ENCODE results near the gene RUNX1.
A peak's percentile ranks its signal among the peaks of the same experiment; 100 is the strongest.

RUNX1 gene

GRCh38 chr21:34869545-34869944, 179.6 kb downstream of the RUNX1 start:
- no peak for DNase-seq
- H3K14ac ChIP-seq (ENCODE audit: low read length) = no peak overlapping the region
- no peak overlapping the region for H4K12ac ChIP-seq (ENCODE audit: low read depth, low read length)
- no peak overlapping the region for H2BK5ac ChIP-seq (ENCODE audit: low read depth, low read length, poor library complexity)
- H3K79me1 ChIP-seq (ENCODE audit: low read length) = peaks cover 27% of the 10 kb centered on the region
- H3K79me2 ChIP-seq (ENCODE audit: control insufficient read depth, insufficient read depth, low read length, poor library complexity) = peaks cover 2% of the 10 kb centered on the region
- no peaks in the 10 kb centered on the region for H3K27me3 ChIP-seq (ENCODE audit: insufficient read depth, low read length)
- no peak overlapping the region for H4K8ac ChIP-seq (ENCODE audit: low read depth, low read length)
- no peak overlapping the region for H3K4me2 ChIP-seq (ENCODE audit: low read length)
- no peak overlapping the region for H2BK12ac ChIP-seq (ENCODE audit: low read length)
- H2BK120ac ChIP-seq (ENCODE audit: insufficient read depth, low read length, poor library complexity) = no peak overlapping the region
- H3K4me1 ChIP-seq (ENCODE audit: control insufficient read depth in 1 of 2, insufficient read depth in 2 of 2, low read length in 2 of 2) = peaks cover 50 to 59% of the 10 kb centered on the region in 2 experiments
- H3K9me3 ChIP-seq (ENCODE audit: insufficient read depth, low read depth, low read length) = no peaks in the 10 kb centered on the region
- no peak overlapping the region for H3K27ac ChIP-seq (ENCODE audit: low read depth, low read length)
- WGBS (ENCODE audit: extremely low coverage, insufficient coverage, insufficient read length) = no CpG with 5 or more reads among the region's 7 CpGs
- H3K18ac ChIP-seq (ENCODE audit: low read length) = peak overlapping the region; percentile 76
- H3K9ac ChIP-seq (ENCODE audit: low read length) = no peak overlapping the region
- no peak overlapping the region for H3K4me3 ChIP-seq (ENCODE audit: low read depth, low read length)
- H2AFZ ChIP-seq (ENCODE audit: insufficient read depth, low read length, poor library complexity) = no peak overlapping the region
- H3K4ac ChIP-seq (ENCODE audit: low read depth, low read length) = no peak overlapping the region
- H4K91ac ChIP-seq (ENCODE audit: low read depth, low read length) = no peak overlapping the region
- peaks cover 40 to 59% of the 10 kb centered on the region in 2 experiments for H3K36me3 ChIP-seq (ENCODE audit: control insufficient read depth in 1 of 2, insufficient read depth in 2 of 2, low read length in 2 of 2)
- no peak overlapping the region for H3K23ac ChIP-seq (ENCODE audit: low read length)
- H2AK5ac ChIP-seq (ENCODE audit: low read length) = no peak overlapping the region

- H3K4me2 ChIP-seq (ENCODE audit: low read length) = no peak overlapping the region
These were observed 181.3 kb downstream of the RUNX1 start for GRCh38 chr21:34867785-34868184.

GRCh38 chr21:34865400-34866241, 183.5 kb downstream of the RUNX1 start:
- peak; percentile 70 to 76 for DNase-seq
- Histone ChIP-seq H3K18ac (ENCODE audit: low read length) (peak overlapping the region; percentile 19), H3K9ac (ENCODE audit: low read length) (no peak overlapping the region), H3K27me3 (ENCODE audit: insufficient read depth, low read length) (no peaks in the 10 kb centered on the region), H4K8ac (ENCODE audit: low read depth, low read length) (peak overlapping the region; percentile 30), H4K91ac (ENCODE audit: low read depth, low read length) (peak overlapping the region; percentile 81), H3K4ac (ENCODE audit: low read depth, low read length) (no peak overlapping the region), H3K4me2 (ENCODE audit: low read length) (peak overlapping the region; percentile 40), H3K79me2 (ENCODE audit: control insufficient read depth, insufficient read depth, low read length, poor library complexity) (peaks cover 4% of the 10 kb centered on the region), H3K9me3 (ENCODE audit: insufficient read depth, low read depth, low read length) (no peaks in the 10 kb centered on the region), H2AFZ (ENCODE audit: insufficient read depth, low read length, poor library complexity) (no peak overlapping the region), H3K27ac (ENCODE audit: low read depth, low read length) (peak overlapping the region; percentile 90), H2AK5ac (ENCODE audit: low read length) (no peak overlapping the region), H3K4me1 (ENCODE audit: control insufficient read depth in 1 of 2, insufficient read depth in 2 of 2, low read length in 2 of 2) (peaks cover 40 to 49% of the 10 kb centered on the region in 2 experiments), H2BK12ac (ENCODE audit: low read length) (peak overlapping the region; percentile 11), H2BK120ac (ENCODE audit: insufficient read depth, low read length, poor library complexity) (peak overlapping the region; percentile 13), H3K4me3 (ENCODE audit: low read depth, low read length) (no peak overlapping the region), H3K14ac (ENCODE audit: low read length) (peak overlapping the region; percentile 26), H3K23ac (ENCODE audit: low read length) (no peak overlapping the region), H3K36me3 (ENCODE audit: control insufficient read depth in 1 of 2, insufficient read depth in 2 of 2, low read length in 2 of 2) (peaks cover 44 to 66% of the 10 kb centered on the region in 2 experiments), H3K79me1 (ENCODE audit: low read length) (peaks cover 24% of the 10 kb centered on the region), H2BK5ac (ENCODE audit: low read depth, low read length, poor library complexity) (peak overlapping the region; percentile 74), H4K12ac (ENCODE audit: low read depth, low read length) (no peak overlapping the region)
- no CpG with 5 or more reads among the region's 20 CpGs for WGBS (ENCODE audit: extremely low coverage, insufficient coverage, insufficient read length)

More at GRCh38 chr21:34867785-34868184, 181.3 kb downstream of the RUNX1 start:
- no peak for DNase-seq
- H3K9ac ChIP-seq (ENCODE audit: low read length) = no peak overlapping the region
- no peak overlapping the region for H3K23ac ChIP-seq (ENCODE audit: low read length)
- H2BK120ac ChIP-seq (ENCODE audit: insufficient read depth, low read length, poor library complexity) = peak overlapping the region; percentile 1
- WGBS (ENCODE audit: extremely low coverage, insufficient coverage, insufficient read length) = no CpG with 5 or more reads among the region's 4 CpGs
- peaks cover 30% of the 10 kb centered on the region for H3K79me1 ChIP-seq (ENCODE audit: low read length)
- peak overlapping the region; percentile 45 for H4K91ac ChIP-seq (ENCODE audit: low read depth, low read length)
- no peak overlapping the region for H3K14ac ChIP-seq (ENCODE audit: low read length)
- peaks cover 52 to 64% of the 10 kb centered on the region in 2 experiments for H3K4me1 ChIP-seq (ENCODE audit: control insufficient read depth in 1 of 2, insufficient read depth in 2 of 2, low read length in 2 of 2)
- no peak overlapping the region for H2BK5ac ChIP-seq (ENCODE audit: low read depth, low read length, poor library complexity)
- no peak overlapping the region for H4K12ac ChIP-seq (ENCODE audit: low read depth, low read length)
- H2AFZ ChIP-seq (ENCODE audit: insufficient read depth, low read length, poor library complexity) = no peak overlapping the region
- H3K9me3 ChIP-seq (ENCODE audit: insufficient read depth, low read depth, low read length) = no peaks in the 10 kb centered on the region
- H3K79me2 ChIP-seq (ENCODE audit: control insufficient read depth, insufficient read depth, low read length, poor library complexity) = peaks cover 4% of the 10 kb centered on the region
- peaks cover 37 to 57% of the 10 kb centered on the region in 2 experiments for H3K36me3 ChIP-seq (ENCODE audit: control insufficient read depth in 1 of 2, insufficient read depth in 2 of 2, low read length in 2 of 2)
- no peak overlapping the region for H2AK5ac ChIP-seq (ENCODE audit: low read length)
- no peak overlapping the region for H4K8ac ChIP-seq (ENCODE audit: low read depth, low read length)
- H3K4me3 ChIP-seq (ENCODE audit: low read depth, low read length) = no peak overlapping the region
- no peak overlapping the region for H3K18ac ChIP-seq (ENCODE audit: low read length)
- no peaks in the 10 kb centered on the region for H3K27me3 ChIP-seq (ENCODE audit: insufficient read depth, low read length)
- peak overlapping the region; percentile 7 for H2BK12ac ChIP-seq (ENCODE audit: low read length)
- H3K4ac ChIP-seq (ENCODE audit: low read depth, low read length) = no peak overlapping the region
- H3K27ac ChIP-seq (ENCODE audit: low read depth, low read length) = peak overlapping the region; percentile 50

- Histone ChIP-seq H3K23ac (ENCODE audit: low read length) (no peak overlapping the region), H3K79me2 (ENCODE audit: control insufficient read depth, insufficient read depth, low read length, poor library complexity) (peaks cover 3% of the 10 kb centered on the region), H2BK12ac (ENCODE audit: low read length) (peak overlapping the region; percentile 73), H2BK5ac (ENCODE audit: low read depth, low read length, poor library complexity) (peak overlapping the region; percentile 65), H3K18ac (ENCODE audit: low read length) (peak overlapping the region; percentile 84), H3K4me2 (ENCODE audit: low read length) (peak overlapping the region; percentile 24), H3K79me1 (ENCODE audit: low read length) (peaks cover 21% of the 10 kb centered on the region), H4K8ac (ENCODE audit: low read depth, low read length) (peak overlapping the region; percentile 63), H3K27ac (ENCODE audit: low read depth, low read length) (peak overlapping the region; percentile 90), H3K36me3 (ENCODE audit: control insufficient read depth in 1 of 2, insufficient read depth in 2 of 2, low read length in 2 of 2) (peaks cover 38 to 56% of the 10 kb centered on the region in 2 experiments), H2AFZ (ENCODE audit: insufficient read depth, low read length, poor library complexity) (no peak overlapping the region), H2BK120ac (ENCODE audit: insufficient read depth, low read length, poor library complexity) (peak overlapping the region; percentile 87), H4K12ac (ENCODE audit: low read depth, low read length) (no peak overlapping the region), H3K4me1 (ENCODE audit: control insufficient read depth in 1 of 2, insufficient read depth in 2 of 2, low read length in 2 of 2) (peaks cover 32 to 43% of the 10 kb centered on the region in 2 experiments), H3K4me3 (ENCODE audit: low read depth, low read length) (no peak overlapping the region), H3K4ac (ENCODE audit: low read depth, low read length) (peak overlapping the region; percentile 22), H3K9ac (ENCODE audit: low read length) (no peak overlapping the region), H4K91ac (ENCODE audit: low read depth, low read length) (peak overlapping the region; percentile 72), H3K14ac (ENCODE audit: low read length) (peak overlapping the region; percentile 68), H2AK5ac (ENCODE audit: low read length) (peak overlapping the region; percentile 92), H3K9me3 (ENCODE audit: insufficient read depth, low read depth, low read length) (no peaks in the 10 kb centered on the region), H3K27me3 (ENCODE audit: insufficient read depth, low read length) (no peaks in the 10 kb centered on the region)
- no CpG with 5 or more reads among the region's 8 CpGs for WGBS (ENCODE audit: extremely low coverage, insufficient coverage, insufficient read length)
- peak; percentile 57 to 80 for DNase-seq
These were observed 184.5 kb downstream of the RUNX1 start for GRCh38 chr21:34864370-34865149.
